Effector memory CD4-positive, alpha-beta T cell (primary cell): ENCODE measurements around the gene FSTL4.
"Not testable (repeated sequence)": the region's sequence is repeated elsewhere in the genome, so short reads cannot be mapped to it uniquely, and the experiment has no call there.

Experiments used
- DNase-seq, 3 donors: peaks; one replicate each; pipeline ENCODE4 v3.0.0-alpha.2; 2020
- H3K27ac ChIP-seq: 2 replicates; pipeline ENCODE4 v1.7.0; 2013; ENCODE audit warnings: mild to moderate bottlenecking, low read length, moderate library complexity; ENCODE audit not compliant: insufficient read depth, poor library complexity, severe bottlenecking
- H3K27me3 ChIP-seq: replicated peaks from 2 replicates; pipeline ENCODE4 v1.7.0; 2013; ENCODE audit warnings: mild to moderate bottlenecking, low read length; ENCODE audit not compliant: insufficient read depth, control insufficient read depth, poor library complexity, severe bottlenecking
- H3K36me3 ChIP-seq: 2 replicates; pipeline ENCODE4 v1.7.0; 2013; ENCODE audit warnings: mild to moderate bottlenecking, low read length, moderate library complexity; ENCODE audit not compliant: control insufficient read depth, insufficient read depth
- H3K4me1 ChIP-seq: 2 replicates; pipeline ENCODE4 v1.7.0; 2013; ENCODE audit warnings: low read length, mild to moderate bottlenecking; ENCODE audit not compliant: control insufficient read depth, insufficient read depth, poor library complexity, severe bottlenecking
- H3K4me3 ChIP-seq: 2 replicates; pipeline ENCODE4 v1.7.0; 2013; ENCODE audit warnings: low read length, low read depth, mild to moderate bottlenecking; ENCODE audit not compliant: insufficient read depth, poor library complexity, severe bottlenecking
- H3K9me3 ChIP-seq: 2 replicates; pipeline ENCODE4 v1.7.0; 2013; ENCODE audit warnings: mild to moderate bottlenecking, low read length, moderate library complexity; ENCODE audit not compliant: control insufficient read depth

The FSTL4 gene

DNA sequence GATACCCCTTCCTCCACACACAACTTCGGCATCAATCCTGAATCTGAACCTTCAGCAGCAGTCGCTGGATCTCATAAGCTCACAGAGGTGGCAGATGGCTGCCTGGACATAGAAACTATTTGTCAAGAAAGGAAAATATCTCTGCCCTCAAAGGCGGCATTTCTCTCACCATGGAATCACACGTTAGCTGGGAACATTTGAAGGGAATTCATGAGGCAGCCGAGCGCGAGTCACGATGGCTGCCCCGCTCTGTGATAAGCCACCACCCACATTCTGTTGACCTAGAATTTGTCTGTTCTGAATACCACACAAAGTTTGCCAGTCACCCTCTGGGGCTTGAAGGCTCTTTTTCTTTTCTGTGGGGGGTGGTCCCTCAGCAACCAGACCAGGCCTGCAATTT, 157.9 kb downstream of the FSTL4 start:
- Histone ChIP-seq H3K9me3 (no peaks in the 10 kb centered on the region), H3K27ac (no peak overlapping the region), H3K27me3 (no peaks in the 10 kb centered on the region), H3K4me1 (peaks cover 6% of the 10 kb centered on the region), H3K4me3 (no peak overlapping the region), H3K36me3 (no peaks in the 10 kb centered on the region)
- no peak for DNase-seq

DNA sequence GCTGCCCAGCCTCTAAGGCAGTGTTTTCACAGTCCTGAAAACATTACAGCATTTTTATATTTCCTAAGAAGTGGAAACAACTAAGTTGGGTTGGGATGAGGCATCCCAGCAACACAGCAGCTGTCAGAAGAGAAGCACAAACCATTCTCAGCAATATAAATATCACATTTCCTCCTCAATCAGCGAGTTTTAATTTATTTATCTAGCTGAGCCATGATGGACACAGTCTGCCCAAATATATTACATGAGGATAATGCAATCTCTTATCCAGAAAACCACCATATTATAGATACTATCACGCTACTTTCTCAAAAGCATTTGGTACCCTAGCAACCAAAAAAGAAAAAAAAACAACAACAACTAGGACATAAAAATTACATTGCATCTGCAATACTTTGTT, 158.5 kb downstream of the FSTL4 start:
- Histone ChIP-seq H3K36me3 (no peaks in the 10 kb centered on the region), H3K27me3 (no peaks in the 10 kb centered on the region), H3K27ac (no peak overlapping the region), H3K9me3 (no peaks in the 10 kb centered on the region), H3K4me1 (peaks cover 6% of the 10 kb centered on the region), H3K4me3 (no peak overlapping the region)
- DNase-seq = no peak

DNA sequence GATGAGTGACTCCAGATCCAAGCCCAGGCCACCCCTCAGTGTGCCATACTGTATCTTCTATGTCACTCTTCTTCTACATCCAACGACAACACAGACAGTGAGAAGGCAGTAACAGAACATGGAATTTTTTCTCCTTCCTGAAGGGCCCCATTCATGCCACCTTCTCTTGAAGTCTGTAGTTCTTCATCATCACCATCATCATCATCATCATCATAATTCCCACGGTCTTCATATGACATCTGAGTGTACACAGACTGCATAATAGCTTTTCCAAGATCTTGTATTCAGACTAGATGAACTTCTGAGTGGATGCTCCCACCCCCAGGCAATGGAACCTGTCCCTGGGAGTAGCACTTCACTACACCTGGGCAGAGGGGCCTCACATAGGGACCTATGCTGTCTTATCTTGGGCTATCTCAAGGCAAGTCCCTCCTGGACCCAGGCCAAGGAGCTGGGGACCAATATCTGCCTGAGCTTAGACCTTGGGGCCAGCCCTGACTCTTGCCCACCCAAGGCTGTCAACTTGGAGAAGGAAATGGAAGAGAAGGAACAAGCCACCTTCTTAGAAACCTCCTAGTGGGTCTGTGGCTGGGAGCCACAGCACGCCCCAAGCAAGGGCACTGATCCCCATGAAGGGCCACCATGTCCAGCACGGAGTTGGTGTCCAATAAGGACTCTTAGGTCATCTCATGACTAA, 159.1 kb downstream of the FSTL4 start:
- Histone ChIP-seq H3K36me3 (no peaks in the 10 kb centered on the region), H3K4me3 (no peak overlapping the region), H3K9me3 (no peaks in the 10 kb centered on the region), H3K27me3 (no peaks in the 10 kb centered on the region), H3K27ac (no peak overlapping the region), H3K4me1 (peaks cover 6% of the 10 kb centered on the region)
- DNase-seq = no peak

DNA sequence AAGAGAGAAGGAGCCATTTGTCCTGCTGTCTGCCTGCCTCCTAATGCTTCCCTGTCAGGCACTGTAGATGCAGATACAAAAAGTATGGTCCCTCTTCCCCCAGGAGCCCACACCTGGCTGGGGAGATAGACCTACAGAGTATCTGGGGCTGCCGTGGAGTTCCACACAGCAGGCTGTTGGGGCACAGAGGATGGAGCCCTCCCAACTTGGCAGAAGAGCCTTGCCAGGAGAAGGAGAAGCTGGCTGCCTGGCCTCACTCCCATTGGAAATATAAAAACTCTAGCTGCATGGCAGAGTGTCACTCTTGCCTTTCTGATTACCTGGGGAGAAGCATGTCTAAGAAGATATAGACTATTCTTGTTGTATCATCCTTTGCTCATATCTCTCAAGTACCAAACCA, 160.4 kb downstream of the FSTL4 start:
- no peak overlapping the region for H3K27ac ChIP-seq
- H3K27me3 ChIP-seq = no peaks in the 10 kb centered on the region
- no peak overlapping the region for H3K4me3 ChIP-seq
- no peaks in the 10 kb centered on the region for H3K36me3 ChIP-seq
- H3K9me3 ChIP-seq = no peaks in the 10 kb centered on the region
- DNase-seq = no peak
- H3K4me1 ChIP-seq = no peaks in the 10 kb centered on the region

DNA sequence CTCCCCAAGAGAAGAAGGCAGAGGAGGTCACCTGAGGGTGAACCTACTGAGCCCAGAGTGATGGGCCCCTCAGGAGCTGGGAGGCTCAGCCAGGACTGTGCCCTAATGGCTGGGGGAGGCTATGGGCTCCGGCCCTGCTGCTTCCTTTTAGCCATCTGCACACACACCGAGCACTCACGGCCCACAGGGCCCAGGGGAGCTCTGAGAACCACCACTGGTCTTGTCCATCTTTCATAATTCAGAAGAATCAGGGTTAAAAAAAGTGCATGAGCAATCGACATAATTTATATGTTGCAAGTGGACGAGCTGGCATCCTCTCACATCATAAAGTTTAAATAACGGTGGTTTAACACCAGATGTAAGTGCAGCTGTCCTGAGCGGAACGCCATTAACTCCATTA, 162.1 kb downstream of the FSTL4 start:
- H3K4me1 ChIP-seq = no peaks in the 10 kb centered on the region
- DNase-seq = no peak
- no peak overlapping the region for H3K27ac ChIP-seq
- H3K27me3 ChIP-seq = no peaks in the 10 kb centered on the region
- H3K4me3 ChIP-seq = no peak overlapping the region
- no peaks in the 10 kb centered on the region for H3K9me3 ChIP-seq
- H3K36me3 ChIP-seq = no peaks in the 10 kb centered on the region

DNA sequence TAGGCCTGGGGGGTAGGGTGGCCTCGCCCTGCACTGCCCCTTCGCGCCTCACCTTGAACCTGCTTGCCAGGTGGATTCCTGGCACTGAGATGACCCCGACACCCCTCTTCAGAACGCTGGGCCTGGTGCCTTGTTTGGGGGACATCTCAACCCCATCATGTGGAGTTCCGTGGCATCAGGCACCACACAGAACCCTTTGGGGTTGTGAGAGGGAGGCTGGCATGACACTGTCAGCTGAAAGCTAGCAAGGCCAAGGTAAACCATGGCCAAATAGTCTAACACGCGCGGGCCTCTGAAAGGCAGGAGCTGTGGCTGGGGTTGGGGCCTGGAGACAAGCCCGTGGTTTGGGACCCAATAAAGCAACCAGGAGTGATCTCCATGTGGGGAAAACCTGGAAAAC, 163.2 kb downstream of the FSTL4 start:
- no peaks in the 10 kb centered on the region for H3K4me1 ChIP-seq
- no peaks in the 10 kb centered on the region for H3K9me3 ChIP-seq
- H3K36me3 ChIP-seq = no peaks in the 10 kb centered on the region
- H3K27ac ChIP-seq = no peak overlapping the region
- H3K27me3 ChIP-seq = no peaks in the 10 kb centered on the region
- DNase-seq = no peak
- no peak overlapping the region for H3K4me3 ChIP-seq

DNA sequence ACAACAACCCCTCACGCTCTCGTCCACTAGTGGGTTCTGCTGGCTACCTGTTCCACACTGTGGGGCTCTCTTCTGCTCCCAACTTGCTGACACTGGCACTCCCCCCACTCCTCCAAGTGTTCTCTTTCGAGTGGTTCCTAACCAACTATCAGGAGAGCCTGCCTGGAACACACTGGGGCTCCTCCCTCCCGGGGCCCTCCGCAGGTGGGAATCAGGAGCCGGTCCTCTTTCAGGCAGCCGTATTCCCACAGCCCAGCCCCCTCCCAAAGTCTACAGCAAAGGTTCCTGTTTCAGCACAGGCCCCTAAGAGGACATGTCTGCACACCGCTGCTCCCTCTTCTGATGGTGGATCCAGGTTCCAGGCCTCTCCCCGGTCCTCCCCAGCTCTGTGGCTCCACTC, 165.9 kb downstream of the FSTL4 start:
- DNase-seq = no peak
- H3K9me3 ChIP-seq = no peaks in the 10 kb centered on the region
- H3K36me3 ChIP-seq = no peaks in the 10 kb centered on the region
- no peaks in the 10 kb centered on the region for H3K27me3 ChIP-seq
- no peaks in the 10 kb centered on the region for H3K4me1 ChIP-seq
- no peak overlapping the region for H3K4me3 ChIP-seq
- H3K27ac ChIP-seq = no peak overlapping the region

DNA sequence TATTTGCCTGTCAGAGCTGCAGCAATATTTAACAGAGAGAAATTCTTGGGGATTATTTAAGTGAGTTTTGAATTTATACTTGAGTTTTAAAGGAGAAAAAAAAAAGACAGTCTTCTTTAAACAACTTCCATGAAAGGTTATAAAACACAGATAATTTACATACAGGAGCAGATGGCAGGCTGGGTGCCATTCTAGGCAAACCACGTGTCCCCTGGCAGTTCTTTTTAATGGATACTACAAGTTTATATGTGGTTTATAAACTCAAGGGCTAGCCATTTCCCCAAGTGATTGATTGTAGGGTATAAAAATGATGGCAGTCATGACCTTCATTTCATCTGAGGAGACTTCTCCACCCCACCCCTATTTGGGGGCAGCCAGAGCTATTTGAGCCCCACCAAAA, 166.6 kb downstream of the FSTL4 start:
- Histone ChIP-seq H3K27me3 (no peaks in the 10 kb centered on the region), H3K27ac (no peak overlapping the region), H3K4me3 (no peak overlapping the region), H3K4me1 (no peaks in the 10 kb centered on the region), H3K36me3 (no peaks in the 10 kb centered on the region), H3K9me3 (no peaks in the 10 kb centered on the region)
- DNase-seq = no peak

DNA sequence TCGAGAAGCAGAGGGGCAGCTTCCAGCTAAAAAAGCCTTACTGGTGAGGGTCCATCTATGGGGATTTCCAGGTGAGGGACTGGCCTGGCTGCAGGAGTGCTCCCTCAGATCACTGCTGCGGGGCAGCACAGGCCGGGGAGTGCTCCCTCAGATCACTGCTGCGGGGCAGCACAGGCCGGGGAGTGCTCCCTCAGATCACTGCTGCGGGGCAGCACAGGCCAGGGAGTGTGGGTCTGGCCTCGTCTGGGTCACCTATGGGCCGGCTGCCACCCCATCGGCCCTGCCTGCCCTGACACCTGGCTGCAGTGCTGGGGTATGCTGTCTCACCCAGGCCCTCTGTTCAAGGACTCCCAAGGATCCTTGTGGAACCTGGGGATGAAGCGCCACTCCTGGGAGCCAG, 167.1 kb downstream of the FSTL4 start:
- H3K27ac ChIP-seq, H3K36me3 ChIP-seq: not testable (repeated sequence)

DNA sequence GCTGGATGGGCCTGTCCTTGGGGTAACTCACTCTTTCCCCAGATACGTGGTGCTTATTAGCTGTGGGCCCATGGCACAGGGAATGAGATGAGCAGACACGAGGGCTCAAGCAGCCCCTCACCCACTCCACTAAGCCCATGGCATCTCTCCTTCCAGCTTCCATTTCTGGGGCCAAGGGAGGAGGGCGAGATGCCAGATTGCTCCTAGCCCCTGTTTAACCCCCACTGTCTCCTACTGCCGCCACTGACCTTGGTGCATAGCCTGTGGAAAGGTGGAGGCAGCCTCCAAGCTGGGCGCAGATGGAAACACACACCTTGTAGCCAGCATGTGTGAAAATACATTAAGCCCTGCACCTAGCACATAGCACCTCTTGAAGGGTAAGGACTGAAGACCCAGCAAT, 167.6 kb downstream of the FSTL4 start:
- DNase-seq = no peak
- H3K27me3 ChIP-seq = no peaks in the 10 kb centered on the region

More for the DNA sequence above, 167.1 kb downstream of the FSTL4 start:
- DNase-seq, H3K9me3 ChIP-seq, H3K4me1 ChIP-seq, H3K27me3 ChIP-seq, H3K4me3 ChIP-seq: not testable (repeated sequence)

More for the DNA sequence above, 167.6 kb downstream of the FSTL4 start:
- Histone ChIP-seq H3K9me3 (no peaks in the 10 kb centered on the region), H3K36me3 (no peaks in the 10 kb centered on the region), H3K27ac (no peak overlapping the region), H3K4me1 (no peaks in the 10 kb centered on the region), H3K4me3 (no peak overlapping the region)
